Diencephalon (tissue), 1 donor: ENCODE results near the gene MYH2. TPM values are rescaled to one million over a fixed set of nuclear protein-coding genes. Genes with fewer than 3 reads are reported as not detected.

Source experiments
- total RNA-seq: library from RNA; depleted of rRNA; stranded (reverse); fragments of >200 nt; gene quantifications from one replicate; pipeline ENCODE4 v1.2.3, GENCODE V29; 2014

MYH2 gene
- total RNA-seq, result under 0.01 TPM

GRCh38 chr17:10549096-10549842 is at the start of gene MYH2:
Gene MYH2 (minus strand): TSS chr17:10549658. CDS start chr17:10547920, 1,738 bp downstream.

GRCh38 chr17:10518271-10519037 is 31.0 kb downstream of the MYH2 start, which contains the start of gene MYH1:
Gene MYH1 (minus strand): TSS chr17:10518542. CDS start chr17:10516642, 1,900 bp downstream.

Other genes starting within 250 kb of the MYH2 start
- gene MYH13, start 176.7 kb downstream of the MYH2 start, total RNA-seq, result not detected
- under 0.01 TPM for gene MYH8, start 127.7 kb downstream of the MYH2 start, total RNA-seq
- not detected for gene MYH4, start 80.1 kb downstream of the MYH2 start, total RNA-seq
- gene MYH1, start 31.1 kb downstream of the MYH2 start, total RNA-seq, result not detected
- 1.4 TPM for gene MYH3, start 107.7 kb upstream of the MYH2 start, total RNA-seq
- gene SCO1, start 147.9 kb upstream of the MYH2 start, total RNA-seq, result 13.1 TPM
- gene ADPRM, start 147.9 kb upstream of the MYH2 start, total RNA-seq, result 15.2 TPM
- 1.8 TPM for gene TMEM220, start 180.4 kb upstream of the MYH2 start, total RNA-seq